NCI-H2029 treated with DMSO at 0.1 percent for 48 hours (cell line): ENCODE measurements around the gene NOP16.

Experiments
- DNase-seq: peaks from one replicate; lab custom pipeline; 2025; lab: John Stamatoyannopoulos, UW

Gene NOP16

DNA sequence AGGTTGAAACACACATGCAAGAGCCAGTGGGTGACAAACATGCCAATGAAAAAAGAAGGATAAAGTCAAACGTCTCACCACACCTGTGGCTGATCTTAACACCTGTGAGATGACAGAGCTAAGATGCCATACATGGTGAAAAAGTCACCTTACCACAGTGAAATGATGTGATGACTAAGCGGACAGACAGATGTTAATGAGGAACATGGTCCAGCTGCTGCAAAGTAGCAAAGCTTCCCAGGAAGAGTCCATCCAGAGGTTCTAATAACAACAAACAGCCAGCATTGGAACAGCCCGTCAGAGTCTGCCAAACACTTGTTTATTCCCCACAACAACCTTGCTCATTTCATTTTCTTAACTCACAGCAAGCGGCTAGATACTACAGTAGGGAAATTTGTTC lies 28.7 kb downstream of the NOP16 start:
- no peak for DNase-seq

DNA sequence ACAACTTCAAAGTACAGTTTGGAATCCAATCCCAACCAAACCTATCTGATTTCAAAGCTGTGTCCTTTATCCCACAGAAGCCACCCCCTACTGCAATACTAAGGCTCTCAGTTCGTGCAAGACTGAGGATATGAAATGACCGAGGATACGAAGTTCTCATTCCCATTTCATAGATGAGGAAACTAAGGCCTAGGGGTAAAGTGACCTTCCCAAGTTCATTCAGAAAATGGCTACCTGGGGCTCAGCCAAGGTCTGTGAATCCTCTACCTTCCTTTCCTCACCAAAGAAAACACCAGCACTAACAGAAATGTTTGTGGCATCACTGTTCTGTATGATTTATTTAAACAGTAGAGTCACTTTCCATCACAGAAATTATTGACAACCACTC lies 32.2 kb downstream of the NOP16 start:
- DNase-seq: no peak

DNA sequence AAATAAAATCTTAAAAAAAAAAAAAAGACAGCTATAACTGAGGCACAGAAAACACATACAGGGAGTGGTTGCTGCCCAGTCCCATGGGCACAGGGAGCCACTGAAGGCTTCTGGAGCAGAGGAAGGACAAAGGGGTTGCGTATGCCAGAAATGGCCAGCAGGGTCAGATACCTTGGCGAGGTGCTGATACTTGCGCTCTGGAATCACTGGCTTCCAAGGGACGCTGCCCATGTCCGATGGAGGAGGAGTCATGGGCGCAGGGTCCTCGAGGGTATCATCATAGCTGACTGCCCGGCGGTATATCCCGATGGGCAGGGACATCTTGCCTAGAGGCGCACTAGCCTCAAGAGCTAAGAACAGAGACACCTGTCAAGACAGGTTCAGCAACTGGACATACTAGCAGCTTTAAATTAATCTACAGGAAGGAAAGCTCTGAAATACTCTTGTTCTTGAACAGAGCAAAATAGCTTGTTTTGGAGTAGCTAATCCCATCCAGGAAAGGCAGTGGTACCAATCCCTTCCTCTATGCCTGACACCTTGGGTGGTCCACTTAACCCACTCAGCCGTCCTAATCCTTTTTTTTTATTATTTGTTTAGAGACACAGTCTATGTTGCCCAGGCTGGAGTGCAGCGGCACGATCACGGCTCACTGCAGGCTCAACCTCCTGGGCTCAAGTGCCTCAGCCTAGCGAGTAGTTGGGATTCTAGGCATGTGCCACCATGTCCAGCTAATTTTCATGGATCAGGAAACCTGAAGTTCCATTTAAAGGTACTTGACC lies 32.8 kb downstream of the NOP16 start:
- no peak for DNase-seq

DNA sequence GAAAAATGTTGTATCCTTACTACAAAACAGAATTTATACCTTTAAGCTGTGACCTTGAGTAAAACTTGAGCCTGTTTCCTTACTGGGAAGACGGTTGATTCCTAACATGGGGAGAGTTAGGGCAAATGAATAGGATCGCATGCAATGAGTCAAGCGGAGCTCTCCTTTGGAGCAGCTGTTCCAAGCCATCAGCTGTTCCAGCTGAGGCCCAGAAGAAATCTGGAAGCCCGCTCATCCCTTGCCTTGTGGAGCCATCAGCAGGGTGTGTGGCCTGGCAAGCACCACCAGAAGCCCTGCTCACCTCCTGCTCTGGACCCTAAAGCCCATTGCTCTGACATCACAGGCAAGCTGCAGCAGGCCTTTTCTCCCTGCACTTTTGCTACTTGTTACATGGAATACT lies 34.9 kb downstream of the NOP16 start:
- DNase-seq: no peak

DNA sequence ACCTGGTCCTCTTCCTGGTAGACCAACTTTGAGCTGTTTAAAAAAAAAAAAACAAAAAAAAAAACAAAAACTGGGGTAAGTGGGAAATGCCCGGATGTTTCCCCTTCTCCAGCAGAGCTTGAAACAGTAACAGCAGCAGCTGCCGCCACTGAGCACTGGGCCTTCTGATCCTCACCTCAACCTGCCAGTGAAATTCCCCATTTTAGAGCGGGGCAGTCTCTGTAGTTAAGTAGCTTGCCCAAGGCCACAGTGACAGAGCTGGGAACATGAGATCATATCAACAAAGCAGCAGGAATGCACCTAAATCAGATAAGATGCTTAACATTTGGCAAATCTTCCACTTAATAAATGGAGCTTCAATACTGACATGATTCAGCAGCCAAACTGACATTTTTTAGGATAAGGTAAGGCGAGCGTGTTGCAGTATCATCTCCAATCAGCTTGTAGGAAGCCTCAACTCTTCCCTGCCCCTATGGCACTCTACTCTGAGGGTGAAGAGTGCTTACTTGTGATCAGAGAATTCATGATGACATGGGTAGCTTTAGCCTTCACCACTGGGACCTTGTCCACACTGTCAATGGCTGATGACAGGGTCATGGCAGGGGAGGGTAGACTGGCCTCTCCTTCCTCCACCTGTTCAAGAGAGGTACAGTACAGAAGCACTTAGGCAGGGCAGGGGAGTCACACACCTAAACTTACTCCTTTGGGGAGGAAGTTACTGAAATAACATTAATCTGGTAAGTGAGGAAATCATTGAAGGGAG lies 36.1 kb downstream of the NOP16 start:
- DNase-seq: no peak

DNA sequence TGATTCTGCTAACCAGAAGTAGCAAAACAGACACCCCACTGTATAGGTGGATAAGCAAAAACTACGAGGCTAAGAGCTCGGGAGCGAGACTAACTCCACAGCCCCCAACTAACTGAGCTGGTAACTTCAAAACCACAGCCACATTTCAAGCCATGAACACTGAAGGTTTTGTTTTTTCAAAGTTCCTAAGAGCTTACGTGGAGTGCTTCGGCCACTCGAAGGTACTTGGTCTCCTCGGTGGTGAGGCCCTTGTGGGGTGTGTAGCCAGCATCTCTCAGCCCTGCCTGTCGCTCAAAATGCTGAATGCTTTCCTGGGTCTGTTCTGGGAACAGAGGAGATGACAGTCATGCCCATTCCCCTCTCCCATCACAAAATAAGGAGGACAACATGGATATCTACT lies 38.0 kb downstream of the NOP16 start:
- no peak for DNase-seq

DNA sequence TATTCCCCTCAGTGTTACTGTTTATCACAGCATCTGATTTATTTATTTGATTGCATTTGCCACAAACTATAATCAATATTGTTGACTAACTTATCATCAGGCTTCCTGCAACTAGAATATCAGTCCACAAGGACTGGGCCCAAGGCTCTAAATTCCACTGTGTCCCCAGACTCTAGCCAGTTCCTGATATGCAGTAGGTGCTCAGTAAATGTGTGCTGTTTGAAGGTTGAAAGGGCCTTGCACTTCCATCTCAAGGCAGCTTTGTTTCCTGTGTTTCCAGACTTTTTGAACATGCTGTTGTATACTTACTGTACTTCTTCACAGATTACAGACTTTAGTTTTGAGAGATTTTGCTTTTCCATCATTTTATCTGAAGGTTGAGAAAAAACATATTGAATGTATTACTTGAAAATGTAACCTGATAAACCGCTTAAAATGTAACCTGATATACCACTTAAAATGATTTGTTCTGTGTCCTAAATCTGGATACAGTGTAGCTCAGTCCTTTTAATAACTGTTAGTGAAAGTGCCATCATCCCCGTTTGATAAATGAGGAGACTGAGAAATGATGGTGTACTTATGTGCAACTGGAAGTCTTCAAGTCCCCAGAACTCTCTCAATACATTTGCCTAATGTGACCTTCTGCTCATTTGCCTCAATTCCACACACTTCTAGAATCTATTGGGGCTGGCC lies 45.5 kb downstream of the NOP16 start:
- no peak for DNase-seq

DNA sequence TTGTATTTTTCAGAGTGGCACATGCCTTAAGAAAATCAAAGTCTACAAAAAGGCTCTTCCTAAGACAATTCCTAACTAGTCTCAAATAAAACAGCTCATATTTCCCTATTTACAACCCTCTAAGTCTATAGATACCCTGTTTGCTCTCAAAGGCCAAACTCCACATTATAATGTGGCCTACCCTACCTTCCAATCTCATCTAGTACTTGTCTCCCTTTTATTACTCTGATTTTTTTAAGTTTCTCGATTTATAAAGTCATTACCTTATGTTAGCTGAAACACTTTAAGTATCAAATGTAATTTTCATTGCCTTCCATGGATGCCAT lies 46.3 kb downstream of the NOP16 start:
- no peak for DNase-seq

DNA sequence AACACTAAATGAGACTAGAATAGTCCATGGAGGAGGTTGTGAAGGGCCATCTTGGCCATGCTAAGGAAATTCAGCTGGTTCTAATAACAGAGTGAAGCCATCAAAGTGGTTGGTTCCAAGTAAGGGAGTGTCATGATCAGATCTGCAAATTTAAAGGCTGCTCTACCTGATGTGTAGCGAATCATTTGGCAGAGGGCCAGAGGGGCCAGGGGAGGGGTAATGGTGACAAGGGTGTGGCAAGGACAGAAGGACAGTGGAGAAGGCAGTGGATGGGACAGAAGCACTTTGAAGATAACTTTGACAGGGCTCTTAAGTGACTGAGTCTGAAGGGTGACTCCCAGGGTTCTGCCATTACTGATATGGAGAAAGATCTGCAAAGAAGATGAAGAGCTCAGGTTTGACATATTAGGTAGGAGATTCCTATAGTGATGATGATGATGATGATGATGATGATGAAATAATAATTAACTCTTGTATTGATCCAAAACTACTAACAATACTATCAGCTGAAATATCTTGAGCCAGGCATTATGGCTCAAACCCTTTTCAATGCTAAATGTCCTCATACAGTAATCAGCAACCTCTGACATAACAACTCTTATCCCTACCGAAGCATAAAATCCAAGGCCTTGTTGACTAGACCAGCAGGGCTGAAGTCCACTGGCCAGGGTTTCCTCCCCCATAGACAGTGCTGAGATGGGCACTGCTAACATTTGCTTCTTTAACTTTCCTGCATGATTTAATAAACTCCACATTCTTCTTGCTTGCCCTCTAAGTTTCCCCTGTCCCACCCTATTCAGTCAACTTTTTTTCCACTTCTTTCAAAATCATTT lies 46.9 kb downstream of the NOP16 start:
- DNase-seq: no peak

DNA sequence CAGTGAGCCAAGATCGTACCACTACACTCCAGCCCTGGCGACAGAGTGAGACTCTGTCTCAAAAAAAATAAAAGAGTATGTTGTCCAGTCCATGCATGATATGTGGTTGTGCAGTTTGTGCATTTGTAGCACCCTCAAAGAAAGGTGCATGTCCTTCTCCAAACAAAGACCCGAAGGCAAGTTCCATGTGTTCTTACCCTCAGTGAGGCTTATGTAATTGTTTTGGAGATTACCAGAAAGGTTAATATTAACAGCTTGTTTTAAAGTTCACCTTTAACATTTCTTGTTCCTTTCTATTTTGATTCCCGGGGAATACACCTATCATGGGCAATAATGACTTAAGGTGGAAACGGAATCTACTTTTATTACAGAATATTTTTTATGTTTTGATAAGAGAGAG lies 49.1 kb downstream of the NOP16 start:
- DNase-seq: no peak

DNA sequence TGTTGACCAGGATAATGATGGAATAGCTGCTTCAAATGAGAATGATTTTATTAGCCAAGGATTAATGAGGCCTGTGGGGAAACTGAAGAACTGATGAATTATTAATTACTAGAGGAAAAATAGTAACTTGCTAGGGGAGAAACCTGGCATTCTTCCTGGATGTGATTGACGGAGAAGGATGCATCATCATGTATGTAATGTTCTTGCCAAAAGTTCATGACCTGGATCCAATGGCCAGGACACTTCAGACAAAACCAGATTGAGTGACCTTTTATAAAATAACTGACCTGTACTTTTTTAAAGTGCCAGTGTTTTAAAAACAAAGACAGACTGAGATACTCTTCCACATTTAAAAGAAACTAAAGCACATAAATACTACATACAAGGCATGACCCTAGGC lies 50.5 kb downstream of the NOP16 start:
- no peak for DNase-seq

DNA sequence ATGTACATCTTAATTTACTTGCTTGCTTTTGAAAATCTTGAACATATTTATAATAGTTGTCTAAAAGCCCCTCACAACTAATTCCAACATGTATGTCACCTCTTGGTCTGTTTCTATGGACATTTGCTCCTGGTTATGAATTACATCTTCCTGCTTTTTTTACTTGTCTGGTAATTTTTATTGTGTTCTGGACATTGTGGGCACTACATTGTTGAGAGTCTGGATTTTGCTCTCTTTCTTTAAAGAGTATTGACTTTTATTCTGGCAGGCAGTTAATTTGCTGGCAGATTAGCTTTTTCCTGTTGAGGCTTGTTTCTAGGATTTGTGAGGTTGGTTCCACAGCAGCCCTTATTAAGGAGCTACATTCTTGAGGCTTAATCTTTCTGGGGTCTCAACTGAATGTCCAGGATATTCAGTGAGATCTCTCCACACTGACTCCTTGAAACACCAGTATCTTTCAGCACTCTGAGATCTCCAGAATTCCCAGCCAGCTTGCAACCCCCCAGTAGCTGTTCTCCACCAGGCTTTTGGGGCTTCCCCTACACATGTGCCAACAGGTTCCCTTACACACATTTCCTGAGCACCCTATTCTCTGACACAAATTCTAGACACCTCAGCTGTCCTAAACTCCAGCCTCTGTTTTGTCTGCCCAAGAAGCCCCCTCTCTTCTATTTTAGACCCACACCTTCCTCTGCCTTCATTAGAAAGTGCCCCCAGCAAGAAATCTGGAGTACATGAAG lies 54.2 kb downstream of the NOP16 start:
- DNase-seq: no peak
